Astrocyte (in vitro differentiated cells and primary cell): ENCODE data around the gene QRFP. TPM values are rescaled to one million over a fixed set of nuclear protein-coding genes. Genes with fewer than 3 reads are reported as not detected.

ENCODE experiments used
- DNase-seq: peaks from one replicate; pipeline ENCODE4 v3.0.0-alpha.2; 2010; ENCODE audit warnings: low read depth
- FAIRE-seq: peaks from 2 replicates; lab custom pipeline; 2011; peaks lifted over from hg19 to GRCh38; lab: Jason Lieb, UNC
- H2AFZ ChIP-seq: 2 replicates; pipeline ENCODE4 v1.6.0; 2012; ENCODE audit warnings: low read depth, low read length, inconsistent platforms
- H3K27ac ChIP-seq: 2 replicates; pipeline ENCODE4 v1.5.1; 2011; ENCODE audit warnings: low read depth, low read length, inconsistent platforms
- H3K27me3 ChIP-seq: 2 replicates; pipeline ENCODE4 v1.6.0; 2011; ENCODE audit warnings: low read length, inconsistent platforms; ENCODE audit not compliant: insufficient read depth
- H3K36me3 ChIP-seq: 2 replicates; pipeline ENCODE4 v1.5.1; 2011; ENCODE audit warnings: low read length, inconsistent platforms; ENCODE audit not compliant: insufficient read depth
- H3K4me1 ChIP-seq: 2 replicates; pipeline ENCODE4 v1.5.1; 2011; ENCODE audit warnings: low read length, inconsistent platforms; ENCODE audit not compliant: insufficient read depth
- H3K4me2 ChIP-seq: 2 replicates; pipeline ENCODE4 v1.6.0; 2012; ENCODE audit warnings: low read length, inconsistent platforms
- H3K4me3 ChIP-seq: 2 replicates; pipeline ENCODE4 v1.5.1; 2011; ENCODE audit warnings: low read depth, mild to moderate bottlenecking, low read length, inconsistent platforms; ENCODE audit not compliant: insufficient read depth
- H3K79me2 ChIP-seq: 2 replicates; pipeline ENCODE4 v1.6.0; 2012; ENCODE audit warnings: mild to moderate bottlenecking, low read length, inconsistent platforms; ENCODE audit not compliant: insufficient read depth
- H3K9ac ChIP-seq: 2 replicates; pipeline ENCODE4 v1.6.0; 2012; ENCODE audit warnings: mild to moderate bottlenecking, low read length, inconsistent platforms
- H3K9me3 ChIP-seq: 2 replicates; pipeline ENCODE4 v1.5.1; 2012; ENCODE audit warnings: low read depth, mild to moderate bottlenecking, low read length, inconsistent platforms; ENCODE audit not compliant: insufficient read depth
- H4K20me1 ChIP-seq: 2 replicates; pipeline ENCODE4 v1.6.0; 2012; ENCODE audit warnings: low read length, inconsistent platforms; ENCODE audit not compliant: insufficient read depth
- H3K27ac Mint-ChIP-seq: one replicate; pipeline ENCODE4 v1.8.0; 2021; ENCODE audit warnings: mild to moderate bottlenecking, mixed read lengths; ENCODE audit not compliant: unreplicated experiment
- H3K27me3 Mint-ChIP-seq: one replicate; pipeline ENCODE4 v1.8.0; 2021; ENCODE audit warnings: low read depth, mixed read lengths; ENCODE audit not compliant: unreplicated experiment
- H3K36me3 Mint-ChIP-seq: one replicate; pipeline ENCODE4 v1.8.0; 2021; ENCODE audit warnings: low read depth, mixed read lengths; ENCODE audit not compliant: unreplicated experiment
- H3K4me1 Mint-ChIP-seq: one replicate; pipeline ENCODE4 v1.8.0; 2021; ENCODE audit warnings: low read depth, mixed read lengths; ENCODE audit not compliant: unreplicated experiment
- H3K4me3 Mint-ChIP-seq: one replicate; pipeline ENCODE4 v1.8.0; 2021; ENCODE audit warnings: mild to moderate bottlenecking, moderate library complexity, mixed read lengths; ENCODE audit not compliant: unreplicated experiment
- H3K9me3 Mint-ChIP-seq: one replicate; pipeline ENCODE4 v1.8.0; 2021; ENCODE audit warnings: mild to moderate bottlenecking, mixed read lengths; ENCODE audit not compliant: unreplicated experiment
- CTCF ChIP-seq: IDR thresholded peaks from 2 replicates; pipeline ENCODE4 v1.5.1; 2011; ENCODE audit warnings: low read depth, mild to moderate bottlenecking, inconsistent platforms, low read length, moderate library complexity; ENCODE audit not compliant: insufficient read depth
- EZH2 ChIP-seq: IDR thresholded peaks from 2 replicates; pipeline ENCODE4 v1.6.1; 2012; ENCODE audit warnings: mild to moderate bottlenecking, low read length, inconsistent platforms; ENCODE audit not compliant: insufficient read depth
- total RNA-seq: library from RNA; stranded (reverse); gene quantifications from 2 replicates; pipeline ENCODE4 v1.2.1, GENCODE V29; 2021

The QRFP gene
- total RNA-seq, 1 donor from 2014 or later, result not detected

GRCh38 chr9:130899051-130899748, 2.6 kb upstream of the QRFP start:
- no peaks in the 10 kb centered on the region for H3K9me3 ChIP-seq
- H3K36me3 ChIP-seq, result no peaks in the 10 kb centered on the region
- no peak overlapping the region for H3K4me3 Mint-ChIP-seq
- H4K20me1 ChIP-seq, result peaks cover 27% of the 10 kb centered on the region
- peaks cover 4% of the 10 kb centered on the region for H3K36me3 Mint-ChIP-seq
- DNase-seq (no peak), FAIRE-seq (no peak)
- TF ChIP-seq EZH2, result no peak
- TF ChIP-seq CTCF, result no peak
- H3K27me3 Mint-ChIP-seq, result peaks cover 6% of the 10 kb centered on the region
- no peak overlapping the region for H3K4me3 ChIP-seq
- no peaks in the 10 kb centered on the region for H3K9me3 Mint-ChIP-seq
- H3K4me1 Mint-ChIP-seq, result no peaks in the 10 kb centered on the region
- no peak overlapping the region for H2AFZ ChIP-seq
- H3K27me3 ChIP-seq, result no peaks in the 10 kb centered on the region
- H3K79me2 ChIP-seq, result no peaks in the 10 kb centered on the region
- no peak overlapping the region for H3K27ac ChIP-seq
- H3K4me1 ChIP-seq, result peaks cover 2% of the 10 kb centered on the region
- no peak overlapping the region for H3K27ac Mint-ChIP-seq
- no peak overlapping the region for H3K4me2 ChIP-seq
- no peak overlapping the region for H3K9ac ChIP-seq

- Histone ChIP-seq H3K27me3 (no peaks in the 10 kb centered on the region), H3K9me3 (no peaks in the 10 kb centered on the region), H3K27ac (no peak overlapping the region), H3K9ac (no peak overlapping the region), H3K4me3 (no peak overlapping the region), H2AFZ (no peak overlapping the region), H4K20me1 (peaks cover 34% of the 10 kb centered on the region), H3K4me2 (no peak overlapping the region), H3K4me1 (peaks cover 5% of the 10 kb centered on the region), H3K36me3 (no peaks in the 10 kb centered on the region), H3K79me2 (no peaks in the 10 kb centered on the region)
- FAIRE-seq, result no peak
- H3K4me3 Mint-ChIP-seq, result no peak overlapping the region
- DNase-seq, result no peak
- H3K4me1 Mint-ChIP-seq, result no peaks in the 10 kb centered on the region
- H3K36me3 Mint-ChIP-seq, result peaks cover 4% of the 10 kb centered on the region
- peaks cover under 1% of the 10 kb centered on the region for H3K27me3 Mint-ChIP-seq
- no peak overlapping the region for H3K27ac Mint-ChIP-seq
- TF ChIP-seq CTCF (no peak), EZH2 (no peak)
- no peaks in the 10 kb centered on the region for H3K9me3 Mint-ChIP-seq
Measured at GRCh38 chr9:130898552-130898852, 1.9 kb upstream of the QRFP start.

- H3K9ac ChIP-seq, result no peak overlapping the region
- no peak overlapping the region for H3K4me3 Mint-ChIP-seq
- H3K4me2 ChIP-seq, result no peak overlapping the region
- no peak overlapping the region for H3K4me3 ChIP-seq
- peaks cover 39% of the 10 kb centered on the region for H4K20me1 ChIP-seq
- DNase-seq (no peak), FAIRE-seq (no peak)
- H2AFZ ChIP-seq, result no peak overlapping the region
- no peaks in the 10 kb centered on the region for H3K4me1 Mint-ChIP-seq
- H3K4me1 ChIP-seq, result peaks cover 5% of the 10 kb centered on the region
- H3K79me2 ChIP-seq, result no peaks in the 10 kb centered on the region
- H3K27ac ChIP-seq, result no peak overlapping the region
- H3K36me3 Mint-ChIP-seq, result peaks cover 4% of the 10 kb centered on the region
- H3K27ac Mint-ChIP-seq, result no peak overlapping the region
- H3K27me3 Mint-ChIP-seq, result no peaks in the 10 kb centered on the region
- peaks cover under 1% of the 10 kb centered on the region for H3K36me3 ChIP-seq
- no peaks in the 10 kb centered on the region for H3K27me3 ChIP-seq
- H3K9me3 ChIP-seq, result no peaks in the 10 kb centered on the region
- no peaks in the 10 kb centered on the region for H3K9me3 Mint-ChIP-seq
- no peak for TF ChIP-seq CTCF
- no peak for TF ChIP-seq EZH2
Measured at GRCh38 chr9:130897848-130898551, 1.4 kb upstream of the QRFP start.
